GM23248 (cell line): ENCODE measurements around the gene TTC17. TPM values are rescaled to one million over a fixed set of nuclear protein-coding genes. Genes with fewer than 3 reads are reported as not detected.

Experiments used
- DNase-seq: peaks from one replicate; pipeline ENCODE4 v3.0.0-alpha.2; 2015
- H2AFZ ChIP-seq: fragments of 200-600 bp; sonication (generic); 2 replicates; pipeline ENCODE4 v1.6.1; 2016; ENCODE audit warnings: antibody characterized with exemption
- H3F3A ChIP-seq: fragments of 200-600 bp; sonication (generic); 2 replicates; pipeline ENCODE4 v1.6.1; 2016; ENCODE audit warnings: mild to moderate bottlenecking, antibody characterized with exemption, mixed run types; ENCODE audit not compliant: insufficient read depth
- H3K27ac ChIP-seq: fragments of 200-600 bp; sonication (generic); 2 replicates; pipeline ENCODE4 v1.5.1; 2016; ENCODE audit warnings: mild to moderate bottlenecking
- H3K27me3 ChIP-seq: fragments of 200-600 bp; sonication (generic); replicated peaks from 2 replicates; pipeline ENCODE4 v1.6.1; 2016; ENCODE audit warnings: mild to moderate bottlenecking; ENCODE audit not compliant: insufficient read depth
- H3K36me3 ChIP-seq: fragments of 200-600 bp; sonication (generic); 2 replicates; pipeline ENCODE4 v1.6.1; 2016; ENCODE audit warnings: low read depth, mild to moderate bottlenecking
- H3K4me1 ChIP-seq: fragments of 200-600 bp; sonication (generic); 2 replicates; pipeline ENCODE4 v1.6.1; 2016; ENCODE audit warnings: mild to moderate bottlenecking; ENCODE audit not compliant: insufficient read depth
- H3K4me2 ChIP-seq: fragments of 200-600 bp; sonication (generic); one replicate; pipeline ENCODE4 v1.6.1; 2016; ENCODE audit warnings: mild to moderate bottlenecking; ENCODE audit not compliant: unreplicated experiment
- H3K4me3 ChIP-seq: fragments of 200-600 bp; sonication (generic); 2 replicates; pipeline ENCODE4 v1.5.1; 2016; ENCODE audit warnings: mild to moderate bottlenecking
- H3K79me2 ChIP-seq: fragments of 200-600 bp; sonication (generic); 2 replicates; pipeline ENCODE4 v1.6.1; 2016; ENCODE audit warnings: mild to moderate bottlenecking; ENCODE audit not compliant: insufficient read depth
- H3K9ac ChIP-seq: fragments of 200-600 bp; sonication (generic); 2 replicates; pipeline ENCODE4 v1.6.1; 2016; ENCODE audit warnings: mild to moderate bottlenecking
- H3K9me2 ChIP-seq: fragments of 200-600 bp; sonication (generic); 2 replicates; pipeline ENCODE4 v1.6.1; 2016; ENCODE audit warnings: mixed run types, mild to moderate bottlenecking, moderate library complexity; ENCODE audit not compliant: insufficient read depth
- H3K9me3 ChIP-seq: fragments of 200-600 bp; sonication (generic); one replicate; pipeline ENCODE4 v1.6.1; 2017; ENCODE audit warnings: low read depth
- H4K20me1 ChIP-seq: fragments of 200-600 bp; sonication (generic); 2 replicates; pipeline ENCODE4 v1.6.0; 2016; ENCODE audit not compliant: insufficient read depth
- EZH2 ChIP-seq: fragments of 200-600 bp; sonication (generic); IDR thresholded peaks from 2 replicates; pipeline ENCODE4 v1.6.1; 2018; ENCODE audit warnings: antibody characterized with exemption, mild to moderate bottlenecking; ENCODE audit not compliant: insufficient read depth, poor library complexity, severe bottlenecking
- EZH2phosphoT487 ChIP-seq: fragments of 200-600 bp; sonication (generic); IDR thresholded peaks from 2 replicates; pipeline ENCODE4 v1.6.1; 2018; ENCODE audit warnings: antibody characterized with exemption, moderate library complexity, mild to moderate bottlenecking, low read depth; ENCODE audit not compliant: insufficient read depth
- WGBS, 2 experiments: methylation state at CpG; one replicate each; pipeline ENCODE4 v1.1.6; 2015 to 2017; ENCODE audit warnings: low lambda C conversion rate in 2 of 2, low coverage in 1 of 2; ENCODE audit errors: missing lambda C conversion rate in 2 of 2; 5-methylcytosine and 5-hydroxymethylcytosine counted together
- in situ Hi-C: fragments of 300-500 bp; cut with MboI; formaldehyde crosslinking; loops from 2 replicates; pipeline ENCODE4 v1.15.0; 2020
- polyA plus RNA-seq: library from polyadenylated mRNA; unstranded; fragments of >200 nt; fragmentation: Nextera tagmentation; extraction: Ambion mirVana; gene quantifications from 2 replicates; pipeline ENCODE4 v1.2.1, GENCODE V29; 2016
- total RNA-seq: library from RNA; depleted of rRNA; stranded (reverse); fragments of >200 nt; shearing (Covaris generic); gene quantifications from 2 replicates; pipeline ENCODE4 v1.2.3, GENCODE V29; 2014

The TTC17 gene
- total and polyA plus RNA-seq, 2 experiments from 2014 or later: 39.2 to 61.7 TPM

GRCh38 chr11:43498561-43498960, 139.8 kb downstream of the TTC17 start:
- 94 to 96% methylated on average over 3 of the region's 3 CpGs for WGBS, 2 experiments
- in situ Hi-C loops: no loop called here
- H3K9me3 ChIP-seq: no peaks in the 10 kb centered on the region

GRCh38 chr11:43503417-43503816, 144.7 kb downstream of the TTC17 start:
- in situ Hi-C loops: no loop called here
- DNase-seq: peak; percentile 30

More at GRCh38 chr11:43498561-43498960, 139.8 kb downstream of the TTC17 start:
- Histone ChIP-seq H3K4me1 (no peaks in the 10 kb centered on the region), H3K9me2 (no peaks in the 10 kb centered on the region), H3K9ac (no peak overlapping the region), H3K4me2 (no peak overlapping the region), H2AFZ (no peak overlapping the region), H3K27me3 (no peaks in the 10 kb centered on the region), H3K36me3 (0 out of 2 replicates have a peak, but pooled peaks cover 14% of the 10 kb centered on the region), H3F3A (no peaks in the 10 kb centered on the region), H3K4me3 (no peak overlapping the region), H3K79me2 (no peaks in the 10 kb centered on the region), H4K20me1 (no peaks in the 10 kb centered on the region), H3K27ac (no peak overlapping the region)
- DNase-seq: no peak
- no peak for TF ChIP-seq EZH2phosphoT487
- TF ChIP-seq EZH2: no peak

GRCh38 chr11:43504316-43504950, 145.7 kb downstream of the TTC17 start:
- H3K27ac ChIP-seq: no peak overlapping the region
- no peaks in the 10 kb centered on the region for H4K20me1 ChIP-seq
- no peak overlapping the region for H3K4me3 ChIP-seq
- no peaks in the 10 kb centered on the region for H3K27me3 ChIP-seq
- no peak overlapping the region for H3K9ac ChIP-seq
- 48 to 53% methylated on average over 7 of the region's 7 CpGs for WGBS, 2 experiments
- no peaks in the 10 kb centered on the region for H3K36me3 ChIP-seq
- peak; percentile 60 for DNase-seq
- H3K79me2 ChIP-seq: no peaks in the 10 kb centered on the region
- H3F3A ChIP-seq: peaks cover 15% of the 10 kb centered on the region
- peaks cover 20% of the 10 kb centered on the region for H3K4me1 ChIP-seq
- no peaks in the 10 kb centered on the region for H3K9me3 ChIP-seq
- H3K4me2 ChIP-seq: no peak overlapping the region
- in situ Hi-C loops: no loop called here
- H2AFZ ChIP-seq: no peak overlapping the region
- TF ChIP-seq EZH2phosphoT487 (no peak), EZH2 (no peak)
- H3K9me2 ChIP-seq: no peaks in the 10 kb centered on the region

More at GRCh38 chr11:43503417-43503816, 144.7 kb downstream of the TTC17 start:
- Histone ChIP-seq H4K20me1 (no peaks in the 10 kb centered on the region), H3K4me3 (no peak overlapping the region), H3K27me3 (no peaks in the 10 kb centered on the region), H3K4me2 (no peak overlapping the region), H3K9me2 (no peaks in the 10 kb centered on the region), H3K9me3 (no peaks in the 10 kb centered on the region), H3F3A (peaks cover 8% of the 10 kb centered on the region; the same call in 1 of the 2 replicates), H3K9ac (no peak overlapping the region), H3K79me2 (no peaks in the 10 kb centered on the region), H2AFZ (no peak overlapping the region), H3K36me3 (no peaks in the 10 kb centered on the region), H3K4me1 (peaks cover 11% of the 10 kb centered on the region), H3K27ac (no peak overlapping the region)
- TF ChIP-seq EZH2phosphoT487 (no peak), EZH2 (no peak)
- 60 to 67% methylated on average over 4 of the region's 4 CpGs for WGBS, 2 experiments

GRCh38 chr11:43505171-43505570, 146.5 kb downstream of the TTC17 start:
- no peak overlapping the region for H2AFZ ChIP-seq
- H4K20me1 ChIP-seq: no peaks in the 10 kb centered on the region
- peaks cover 15% of the 10 kb centered on the region for H3F3A ChIP-seq
- H3K36me3 ChIP-seq: no peaks in the 10 kb centered on the region
- in situ Hi-C loops: no loop called here
- TF ChIP-seq EZH2phosphoT487 (no peak), EZH2 (no peak)
- peaks cover 20% of the 10 kb centered on the region for H3K4me1 ChIP-seq
- no peaks in the 10 kb centered on the region for H3K9me2 ChIP-seq
- no peak overlapping the region for H3K9ac ChIP-seq
- WGBS, 2 experiments: 54 to 63% methylated on average over 4 of the region's 4 CpGs
- H3K27me3 ChIP-seq: no peaks in the 10 kb centered on the region
- no peak overlapping the region for H3K27ac ChIP-seq
- no peaks in the 10 kb centered on the region for H3K9me3 ChIP-seq
- no peak overlapping the region for H3K4me3 ChIP-seq
- DNase-seq: peak; percentile 7
- no peaks in the 10 kb centered on the region for H3K79me2 ChIP-seq
- H3K4me2 ChIP-seq: no peak overlapping the region
